Adrenal gland (tissue), 5 donors: Measurements from ENCODE around the gene STX5.

ENCODE experiments used
- CTCF ChIP-seq, 6 experiments: fragments of 450-650 bp in 4 of 6; fragments of 200-600 bp in 2 of 6; sonication (generic) in 1 of 6; IDR thresholded peaks; 1 replicate in 5 of 6; 2 replicates in 1 of 6; pipeline versions ENCODE4 v1.5.1 to v1.8.0; 2016 to 2021; ENCODE audit warnings: antibody characterized with exemption in 6 of 6, mild to moderate bottlenecking in 2 of 6, moderate library complexity in 1 of 6
- POLR2A ChIP-seq, 2 donors: fragments of 450-650 bp; IDR thresholded peaks; one replicate each; pipeline ENCODE4 v1.6.1; 2017; ENCODE audit warnings: antibody characterized with exemption in 2 of 2, mild to moderate bottlenecking in 2 of 2, moderate library complexity in 1 of 2
- donor health status: DM: no; HTN: no; CAD: no.

- TF ChIP-seq CTCF (IDR thresholded peaks at IDR 0.05) (no peak), POLR2A (IDR thresholded peaks at IDR 0.05) (no peak)
Measured at GRCh38 chr11:62810748-62811147, 21.1 kb downstream of the STX5 start.
